GM18520 (cell line): ENCODE results near the gene ZBTB17.
"Not testable (repeated sequence)": the region's sequence is repeated elsewhere in the genome, so short reads cannot be mapped to it uniquely, and the experiment has no call there.

Experiments
- ATAC-seq: cut with Tn5 transposase; IDR thresholded peaks from one replicate; pipeline ENCODE4 v1.9.1; 2021; ENCODE audit not compliant: unreplicated experiment

ZBTB17 gene

GRCh38 chr1:16012590-16013219 is 36.8 kb upstream of the ZBTB17 start:
- ATAC-seq = no peak

GRCh38 chr1:16011936-16012589 is 36.2 kb upstream of the ZBTB17 start:
- ATAC-seq = no peak

- ATAC-seq = no peak
These were observed 34.9 kb upstream of the ZBTB17 start for GRCh38 chr1:16010837-16011236.

- ATAC-seq = no peak
These were observed 33.8 kb upstream of the ZBTB17 start for GRCh38 chr1:16009678-16010077.

- ATAC-seq = no peak
These were observed 33.1 kb upstream of the ZBTB17 start for GRCh38 chr1:16009030-16009460.

GRCh38 chr1:16007671-16008341 is 31.9 kb upstream of the ZBTB17 start:
- ATAC-seq = no peak

GRCh38 chr1:16006552-16007485 is 30.9 kb upstream of the ZBTB17 start:
- ATAC-seq = no peak

- ATAC-seq = no peak
These were observed 30.1 kb upstream of the ZBTB17 start for GRCh38 chr1:16006010-16006409.

- no peak for ATAC-seq
These were observed 29.7 kb upstream of the ZBTB17 start for GRCh38 chr1:16005597-16005996.

- not testable (repeated sequence) for ATAC-seq
These were observed 25.4 kb upstream of the ZBTB17 start for GRCh38 chr1:16001274-16001673.

- no peak for ATAC-seq
These were observed 23.0 kb upstream of the ZBTB17 start for GRCh38 chr1:15998929-15999328.

GRCh38 chr1:15997637-15998280 is 21.9 kb upstream of the ZBTB17 start:
- ATAC-seq = no peak

GRCh38 chr1:15997076-15997585 is 21.2 kb upstream of the ZBTB17 start:
- no peak for ATAC-seq

- ATAC-seq = no peak
These were observed 18.9 kb upstream of the ZBTB17 start for GRCh38 chr1:15994590-15995351.

- no peak for ATAC-seq
These were observed 18.2 kb upstream of the ZBTB17 start for GRCh38 chr1:15994081-15994480.

GRCh38 chr1:15993666-15994065 is 17.8 kb upstream of the ZBTB17 start:
- ATAC-seq = no peak

GRCh38 chr1:15992582-15993500 is 16.9 kb upstream of the ZBTB17 start:
- no peak for ATAC-seq

- ATAC-seq = no peak
These were observed 16.3 kb upstream of the ZBTB17 start for GRCh38 chr1:15992187-15992553.
